NK-92 treated with Interleukin-12 subunit alpha and Interleukin-12 subunit beta, amount 100 ng/mL, for 24 hours (cell line): ENCODE results near the gene TCF12.

Experiments
- DNase-seq: peaks from one replicate; lab custom pipeline; 2025; lab: John Stamatoyannopoulos, UW

Gene TCF12

GRCh38 chr15:57169643-57170042 lies 251.2 kb downstream of the TCF12 start:
- DNase-seq, result no peak

GRCh38 chr15:57171426-57171825 lies 253.0 kb downstream of the TCF12 start:
- no peak for DNase-seq

GRCh38 chr15:57172925-57173324 lies 254.5 kb downstream of the TCF12 start:
- DNase-seq, result no peak

- no peak for DNase-seq
These were observed 264.6 kb downstream of the TCF12 start for GRCh38 chr15:57183041-57183440.

- DNase-seq, result no peak
These were observed 265.3 kb downstream of the TCF12 start for GRCh38 chr15:57183614-57184344.

- no peak for DNase-seq
These were observed 266.1 kb downstream of the TCF12 start for GRCh38 chr15:57184502-57184901.

- no peak for DNase-seq
These were observed 267.1 kb downstream of the TCF12 start for GRCh38 chr15:57185507-57186074.

GRCh38 chr15:57189466-57189865 lies 271.0 kb downstream of the TCF12 start:
- no peak for DNase-seq

GRCh38 chr15:57190208-57190607 lies 271.8 kb downstream of the TCF12 start:
- no peak for DNase-seq

GRCh38 chr15:57193161-57193560 lies 274.7 kb downstream of the TCF12 start:
- no peak for DNase-seq

- DNase-seq, result no peak
These were observed 276.9 kb downstream of the TCF12 start for GRCh38 chr15:57195326-57195725.

GRCh38 chr15:57196865-57197264 lies 278.4 kb downstream of the TCF12 start:
- no peak for DNase-seq

GRCh38 chr15:57198131-57198530 lies 279.7 kb downstream of the TCF12 start:
- DNase-seq, result no peak

- DNase-seq, result no peak
These were observed 280.3 kb downstream of the TCF12 start for GRCh38 chr15:57198654-57199291.

GRCh38 chr15:57201578-57201977 lies 283.1 kb downstream of the TCF12 start:
- DNase-seq, result no peak

GRCh38 chr15:57203906-57204305 lies 285.5 kb downstream of the TCF12 start:
- DNase-seq, result no peak

GRCh38 chr15:57205027-57205855 lies 286.8 kb downstream of the TCF12 start:
- no peak for DNase-seq

- no peak for DNase-seq
These were observed 287.6 kb downstream of the TCF12 start for GRCh38 chr15:57205996-57206395.

- DNase-seq, result no peak
These were observed 295.4 kb downstream of the TCF12 start for GRCh38 chr15:57213862-57214261.

- no peak for DNase-seq
These were observed 296.9 kb downstream of the TCF12 start for GRCh38 chr15:57215326-57215725.

GRCh38 chr15:57215881-57216280 lies 297.4 kb downstream of the TCF12 start:
- no peak for DNase-seq

- DNase-seq, result no peak
These were observed 297.8 kb downstream of the TCF12 start for GRCh38 chr15:57216288-57216687.
